Stimulated activated CD4-positive, alpha-beta T cell treated with anti-CD3 and anti-CD28 coated beads, Interleukin-12 subunit alpha, Interleukin-12 subunit beta, amount 100 ng/mL, for 24 hours (primary cell): ENCODE measurements around the gene MARK2.
"Not testable (repeated sequence)": the region's sequence is repeated elsewhere in the genome, so short reads cannot be mapped to it uniquely, and the experiment has no call there.

Experiments
- DNase-seq, 2 experiments: peaks; one replicate each; pipeline ENCODE4 v3.0.0-alpha.2; 2020; ENCODE audit warnings: low read depth in 2 of 2

The MARK2 gene

DNA sequence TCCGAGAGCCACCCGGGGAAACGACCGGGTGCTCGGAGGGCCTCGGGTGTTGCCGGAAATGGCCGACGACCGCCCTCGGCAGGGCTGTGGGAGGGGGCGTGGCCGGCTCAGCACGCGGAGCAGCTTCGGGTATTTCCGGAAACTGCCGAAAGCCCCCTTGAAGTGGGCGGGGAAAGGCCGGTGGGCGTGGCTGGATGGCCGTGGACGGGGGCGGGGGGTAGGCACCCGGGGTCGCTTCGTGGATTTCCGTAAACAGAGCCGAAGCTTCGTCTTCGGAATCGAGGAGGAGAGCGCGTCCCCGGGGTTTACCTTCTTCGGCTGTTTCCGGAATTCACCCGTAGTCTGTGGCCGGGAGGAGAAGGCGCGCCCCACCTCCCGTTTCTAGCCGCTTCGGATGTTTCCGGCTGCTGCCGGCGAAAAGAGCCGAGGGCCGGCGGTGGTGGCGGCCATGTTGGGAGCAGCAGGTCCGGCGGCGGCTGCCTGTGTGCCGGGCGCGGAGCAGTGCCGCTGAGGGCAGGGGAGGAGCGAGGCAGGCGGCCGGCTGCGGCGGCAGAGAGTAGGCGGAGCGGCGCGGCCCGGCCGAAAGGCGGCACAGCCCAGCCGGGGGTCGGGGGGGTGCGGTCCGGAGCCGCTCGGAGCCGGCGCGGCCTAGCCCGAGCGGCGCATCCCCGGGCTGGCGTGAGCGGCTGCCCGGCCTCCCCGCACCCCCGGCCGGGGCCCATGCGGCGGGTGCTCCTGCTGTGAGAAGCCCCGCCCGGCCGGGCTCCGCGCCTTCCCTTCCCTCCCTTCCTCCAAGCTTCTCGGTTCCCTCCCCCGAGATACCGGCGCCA, at the start of gene MARK2:
TSS of gene MARK2 (plus strand) at position 433 of the 830 bp plus-strand sequence. CDS start at position 830, 397 bp downstream.
- peak; percentile 99 for DNase-seq

DNA sequence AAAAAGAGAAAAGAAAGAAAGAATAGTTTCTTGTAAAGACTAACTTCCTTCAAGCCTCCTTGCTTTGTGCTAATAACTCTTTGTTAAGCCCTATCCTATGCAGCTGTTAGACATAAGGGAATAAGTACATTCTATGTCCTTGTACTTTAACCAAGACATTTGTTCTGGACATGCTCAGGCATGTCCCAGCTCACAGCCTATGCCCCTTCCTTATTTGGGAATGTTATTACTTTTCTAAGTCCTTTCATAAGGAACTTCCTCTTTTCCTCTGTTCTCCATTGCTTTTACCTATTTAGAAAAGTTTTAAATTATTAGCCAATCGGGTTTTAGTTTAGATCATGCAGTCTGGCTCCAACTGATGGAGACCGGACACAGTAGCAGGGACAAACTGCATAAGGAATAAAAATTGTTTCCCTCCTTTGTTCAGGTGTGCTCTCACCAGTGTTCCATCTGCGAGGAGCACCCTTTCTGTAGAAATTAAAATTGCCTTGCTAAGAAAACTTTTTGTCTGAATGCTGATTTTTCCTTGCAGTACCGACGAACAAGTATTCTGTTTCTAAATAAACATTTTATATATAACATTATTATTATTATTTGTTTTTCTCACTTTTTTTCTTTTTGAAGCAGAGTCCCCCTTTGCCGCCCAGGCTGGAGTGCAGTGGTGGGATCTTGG, 47.3 kb upstream of the MARK2 start:
- no peak for DNase-seq

DNA sequence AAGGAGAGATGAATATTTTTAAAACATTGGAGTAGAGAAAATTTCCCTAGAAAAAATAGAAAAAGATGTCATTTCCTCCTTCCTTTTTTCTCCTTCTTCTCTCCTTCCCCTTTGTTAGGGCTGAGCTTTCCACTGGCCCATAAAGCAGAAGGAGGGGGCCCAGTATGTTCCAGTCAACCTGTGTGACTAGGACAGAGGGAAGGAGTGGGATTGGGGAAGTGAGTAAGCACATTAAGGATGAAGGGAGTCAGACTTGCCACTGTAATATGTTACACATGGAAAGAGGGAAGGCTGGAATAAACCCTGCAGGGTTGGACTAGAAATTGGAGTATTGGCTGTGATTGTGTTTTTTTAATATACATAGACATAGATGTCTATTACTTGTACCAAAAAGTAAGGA, 45.7 kb upstream of the MARK2 start:
- no peak for DNase-seq

DNA sequence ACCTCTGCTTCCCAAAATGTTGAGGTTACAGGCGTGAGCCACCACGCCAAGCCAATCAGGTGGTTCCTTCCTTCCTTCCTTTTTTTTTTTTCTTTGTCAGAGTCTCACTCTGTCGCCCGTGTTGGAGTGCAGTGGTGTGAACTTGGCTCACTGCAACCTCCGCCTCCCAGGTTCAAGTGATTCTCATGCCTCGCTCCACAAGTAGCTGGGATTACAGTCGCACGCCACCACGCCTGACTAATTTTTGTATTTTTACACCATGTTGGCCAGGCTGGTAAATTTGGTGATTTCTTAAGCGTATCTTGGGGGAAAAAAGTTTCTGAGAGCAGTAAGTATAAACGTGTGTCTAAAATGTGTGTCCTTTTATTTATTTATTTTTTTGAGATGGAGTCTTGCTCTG, 43.8 kb upstream of the MARK2 start:
- DNase-seq, result no peak

DNA sequence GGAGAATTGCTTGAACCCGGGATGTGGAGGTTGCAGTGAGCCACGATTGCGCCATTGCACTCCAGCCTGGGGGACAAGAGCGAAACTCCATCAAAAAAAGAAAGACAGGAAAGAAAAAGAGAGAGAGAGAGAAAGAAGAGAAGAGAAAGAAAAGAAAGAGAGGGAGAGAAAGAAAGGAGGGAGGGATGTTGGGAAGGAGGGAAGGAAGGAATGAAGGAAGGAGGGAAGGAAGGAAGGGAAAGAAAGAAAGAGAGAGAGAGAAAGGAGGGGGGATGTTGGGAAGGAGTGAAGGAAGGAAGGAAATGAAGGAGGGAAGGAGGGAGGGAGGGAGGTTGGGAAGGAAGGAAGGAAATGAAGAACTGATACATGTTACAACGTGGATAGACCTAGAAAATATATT, 38.0 kb upstream of the MARK2 start:
- DNase-seq, result no peak

DNA sequence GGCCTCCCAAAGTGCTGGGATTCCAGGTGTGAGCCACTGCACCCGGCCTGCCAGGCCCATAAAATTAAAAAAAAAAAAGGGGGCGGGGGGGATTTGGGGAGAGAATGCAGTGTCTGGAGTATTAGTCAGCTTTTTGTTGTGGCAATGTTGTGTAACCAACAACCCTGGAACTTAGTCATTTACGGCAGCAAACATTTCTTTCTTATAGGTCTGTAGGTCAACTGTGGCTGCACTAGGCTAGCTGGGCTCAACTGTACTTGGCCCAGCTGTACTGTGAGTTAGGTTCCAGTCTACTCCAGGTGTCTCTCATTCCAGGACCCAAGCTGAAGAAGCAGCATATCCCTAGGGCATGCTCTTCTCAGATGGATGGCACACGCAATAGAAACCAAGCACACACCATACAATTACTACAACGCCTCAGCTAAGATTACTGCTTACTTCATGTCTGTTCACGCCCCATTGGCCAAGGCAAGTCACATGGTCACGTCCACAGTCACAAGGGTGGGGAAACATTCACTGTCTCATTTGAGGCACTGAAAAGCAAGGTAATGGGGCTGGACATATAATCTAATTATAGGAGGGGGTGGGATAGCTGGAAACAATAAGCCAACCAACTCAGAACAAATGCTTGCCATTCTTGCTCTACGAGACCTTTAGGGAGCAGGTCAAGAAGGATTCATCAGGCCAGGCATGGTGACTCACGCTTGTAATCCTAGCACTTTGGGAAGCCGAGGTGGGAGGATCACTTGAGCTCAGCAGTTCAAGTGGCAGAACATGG, 36.1 kb upstream of the MARK2 start:
- DNase-seq, result no peak

DNA sequence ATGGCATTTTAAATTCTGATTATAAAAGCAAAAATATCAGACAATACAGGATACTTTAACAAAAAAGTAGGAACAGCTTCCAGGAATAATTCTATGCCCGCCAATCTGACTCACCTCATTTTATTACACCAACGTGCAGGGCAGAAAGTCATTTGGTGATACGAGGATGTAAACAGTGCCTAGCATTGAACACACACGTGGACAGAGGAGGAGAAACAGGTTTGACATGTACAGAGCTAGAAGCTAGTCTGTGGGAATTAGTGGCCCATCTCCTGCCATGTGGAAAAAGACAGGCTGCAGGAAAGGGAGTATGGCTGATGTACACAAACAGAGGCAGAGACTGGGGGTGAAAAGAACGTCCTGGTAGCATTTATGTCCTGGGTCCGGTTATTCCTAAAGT, 34.7 kb upstream of the MARK2 start:
- no peak for DNase-seq

DNA sequence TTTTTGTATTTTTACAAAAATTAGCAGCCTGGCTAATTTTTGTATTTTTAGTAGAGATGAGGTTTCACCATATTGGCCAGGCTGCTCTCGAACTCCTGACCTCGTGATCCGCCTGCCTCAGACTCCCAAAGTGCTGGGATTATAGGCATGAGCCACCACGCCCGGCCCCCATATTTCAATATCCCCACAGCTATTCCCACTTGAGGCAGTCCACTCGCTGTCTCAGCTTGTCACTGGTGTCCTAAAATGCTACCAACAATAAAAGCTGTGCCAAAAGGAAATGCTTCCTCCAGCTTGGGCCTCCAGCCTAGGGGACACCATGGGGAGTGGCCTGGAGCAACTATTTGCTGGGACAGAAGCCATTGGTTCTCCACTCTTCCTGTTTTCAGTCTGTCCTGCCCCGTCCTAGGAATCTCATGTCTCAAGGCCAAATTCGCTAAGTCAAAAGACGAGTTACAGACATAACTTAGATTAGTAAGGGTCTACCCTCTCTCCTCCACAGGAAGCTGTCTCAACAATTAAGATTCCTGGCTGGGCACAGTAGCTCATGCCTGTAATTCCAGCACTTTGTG, 33.0 kb upstream of the MARK2 start:
- no peak for DNase-seq

DNA sequence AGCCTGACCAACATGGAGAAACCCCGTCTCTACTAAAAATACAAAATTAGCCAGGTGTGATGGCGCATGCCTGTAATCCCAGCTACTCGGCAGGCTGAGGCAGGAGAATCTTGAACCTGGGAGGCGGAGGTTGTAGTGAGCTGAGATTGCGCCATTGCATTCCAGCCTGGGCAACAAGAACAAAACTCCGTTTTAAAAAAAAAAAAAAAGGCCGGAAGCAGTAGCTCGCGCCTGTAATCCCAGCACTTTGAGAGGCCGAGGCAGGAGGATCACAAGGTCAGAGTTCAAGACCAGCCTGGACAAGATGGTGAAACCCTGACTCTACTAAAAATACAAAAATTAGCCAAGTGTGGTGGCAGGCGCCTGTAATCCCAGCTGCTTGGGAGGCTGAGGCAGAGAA, 28.5 kb upstream of the MARK2 start:
- DNase-seq, result not testable (repeated sequence)

DNA sequence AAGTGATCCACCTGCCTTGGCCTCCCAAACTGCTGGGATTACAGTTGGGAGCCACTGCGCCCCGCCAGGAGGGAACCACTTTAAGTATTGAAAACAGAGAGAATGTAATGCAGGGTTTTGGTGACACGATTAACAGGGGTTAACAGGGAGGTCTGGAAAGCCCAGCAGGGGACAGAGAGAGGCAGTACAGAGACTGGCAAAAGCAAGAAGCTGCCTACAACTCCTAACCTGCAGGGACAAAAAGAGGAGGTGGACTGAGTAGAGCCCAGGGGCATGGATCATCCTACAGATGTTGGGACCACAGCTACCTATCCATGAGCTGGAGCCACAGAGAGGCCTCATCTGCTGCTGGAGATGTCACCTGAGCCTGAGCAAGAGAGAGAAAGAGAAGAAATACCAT, 27.4 kb upstream of the MARK2 start:
- no peak for DNase-seq

DNA sequence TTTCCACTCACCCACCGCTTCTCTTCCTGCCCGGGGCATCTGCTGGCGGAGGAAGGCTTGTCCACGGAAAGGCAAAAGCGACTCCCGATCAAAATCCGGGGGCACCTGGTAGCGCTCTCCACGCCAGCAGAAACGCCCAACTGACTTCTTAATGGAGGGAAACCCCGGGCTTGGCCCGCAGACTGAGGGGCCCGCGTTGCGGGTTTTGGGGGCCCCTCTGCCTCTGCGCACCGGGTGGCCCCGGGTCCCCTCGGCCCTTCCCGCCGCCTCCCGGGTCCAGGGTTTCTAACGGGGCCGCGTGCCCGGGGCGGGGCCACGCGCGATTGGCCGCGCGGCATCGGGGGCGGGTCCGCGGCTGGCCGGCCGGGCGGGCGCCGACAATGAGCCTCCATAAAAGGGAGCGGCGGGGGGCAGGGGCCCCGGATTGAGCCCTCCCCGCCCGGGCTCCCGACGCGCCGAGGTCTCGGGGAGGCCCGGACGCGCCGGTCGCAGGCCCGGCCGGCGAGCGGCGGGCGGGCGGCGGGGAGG, 25.8 kb upstream of the MARK2 start, which contains the start of gene SPINDOC:
TSS of gene SPINDOC (plus strand) at position 422 of the 528 bp plus-strand sequence. CDS start 231 bp downstream, outside the sequence.
- peak; percentile 42 to 69 for DNase-seq

DNA sequence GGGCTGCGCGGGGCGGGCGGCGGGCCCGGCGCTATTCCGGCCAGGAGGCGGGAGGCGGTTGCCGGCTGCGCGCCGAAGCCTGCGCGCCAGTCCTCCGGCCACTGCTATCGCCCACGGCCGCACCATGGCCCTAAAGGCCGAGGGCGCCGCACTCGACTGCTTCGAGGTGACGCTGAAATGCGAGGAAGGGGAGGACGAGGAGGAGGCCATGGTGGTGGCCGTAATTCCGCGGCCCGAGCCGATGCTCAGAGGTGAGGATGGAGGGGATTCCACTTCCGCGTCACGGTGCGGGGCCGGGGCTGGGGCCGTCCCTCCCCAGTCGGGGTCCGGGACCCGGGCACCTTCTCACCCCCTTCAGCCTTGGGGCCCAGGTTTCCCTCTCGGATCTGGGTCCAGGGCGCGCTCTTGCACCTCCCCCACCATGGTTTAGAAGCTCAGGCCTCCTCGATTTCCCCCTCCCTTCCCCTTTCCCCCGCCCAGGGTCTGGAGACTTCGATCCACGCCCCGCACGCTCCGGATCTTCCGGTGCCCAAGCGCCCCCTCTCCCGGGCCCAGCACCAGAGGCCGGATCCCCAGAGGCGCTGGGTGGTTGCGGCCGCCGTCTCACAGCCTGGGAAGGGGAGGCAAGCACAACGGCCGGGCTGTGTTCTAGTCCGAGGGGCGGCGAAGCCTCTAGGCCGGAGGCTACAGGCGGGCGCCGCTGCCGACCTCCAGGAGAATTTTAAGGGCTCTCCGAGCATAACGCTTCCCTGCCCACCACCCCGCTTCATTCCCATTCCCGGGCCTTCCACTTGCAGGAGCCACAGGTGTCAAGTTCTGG, 25.1 kb upstream of the MARK2 start:
- DNase-seq, result peak in 1 of 2 experiments; percentile 49

DNA sequence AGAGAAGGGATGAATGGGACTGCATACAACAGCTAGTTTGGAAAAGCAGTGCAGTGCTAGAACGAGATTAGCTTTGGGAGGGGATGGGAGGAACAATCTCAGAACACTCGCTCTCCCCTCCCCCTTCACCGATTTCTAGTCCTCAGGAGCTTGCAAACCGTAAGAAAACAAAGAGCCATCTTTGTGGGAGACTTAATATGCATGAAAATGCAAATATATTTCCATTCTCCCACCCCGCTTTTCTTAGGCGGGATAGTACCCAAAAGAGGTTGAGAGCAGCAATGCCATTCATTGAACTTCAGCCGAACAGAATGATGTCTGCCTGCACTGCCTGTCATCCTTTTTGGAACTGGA, 24.6 kb upstream of the MARK2 start:
- DNase-seq, result no peak

DNA sequence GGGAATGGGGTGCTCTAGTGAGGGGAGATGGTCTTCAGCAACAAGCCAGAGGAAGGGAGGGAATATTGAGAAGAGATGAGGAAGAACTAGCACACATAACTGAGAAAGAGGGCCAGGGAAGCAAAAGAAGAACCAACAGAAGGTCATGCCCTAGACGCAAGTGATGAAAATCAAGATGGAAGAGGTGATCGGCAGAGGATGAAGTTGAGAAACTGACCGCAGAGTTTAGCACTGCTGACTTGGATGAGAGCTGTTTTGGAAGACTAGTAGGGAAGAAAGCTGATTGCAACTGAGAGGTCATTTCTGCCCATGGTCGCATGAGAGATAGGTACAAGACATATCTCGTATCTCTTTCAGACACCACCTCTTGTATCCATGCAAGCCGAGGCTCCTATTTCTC, 22.7 kb upstream of the MARK2 start:
- no peak for DNase-seq

DNA sequence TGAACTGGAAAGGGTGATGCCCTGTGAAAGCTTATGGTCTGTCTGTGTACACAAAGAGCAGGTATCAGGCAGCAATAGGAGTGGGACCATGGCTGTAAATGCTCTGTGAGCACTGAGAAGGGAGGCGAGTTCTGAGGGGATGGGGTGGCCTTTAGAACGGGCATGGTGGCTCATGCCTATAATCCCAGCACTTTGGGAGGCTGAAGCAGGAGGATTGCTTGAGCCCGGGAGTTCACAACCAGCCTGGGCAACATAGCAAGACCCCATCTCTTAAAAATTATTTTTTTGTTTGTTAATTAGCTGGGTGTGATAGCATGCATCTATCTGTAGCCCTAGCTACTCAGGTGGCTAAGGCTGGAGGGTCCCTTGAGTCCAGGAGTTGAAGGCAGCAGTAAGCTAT, 22.2 kb upstream of the MARK2 start:
- no peak for DNase-seq

DNA sequence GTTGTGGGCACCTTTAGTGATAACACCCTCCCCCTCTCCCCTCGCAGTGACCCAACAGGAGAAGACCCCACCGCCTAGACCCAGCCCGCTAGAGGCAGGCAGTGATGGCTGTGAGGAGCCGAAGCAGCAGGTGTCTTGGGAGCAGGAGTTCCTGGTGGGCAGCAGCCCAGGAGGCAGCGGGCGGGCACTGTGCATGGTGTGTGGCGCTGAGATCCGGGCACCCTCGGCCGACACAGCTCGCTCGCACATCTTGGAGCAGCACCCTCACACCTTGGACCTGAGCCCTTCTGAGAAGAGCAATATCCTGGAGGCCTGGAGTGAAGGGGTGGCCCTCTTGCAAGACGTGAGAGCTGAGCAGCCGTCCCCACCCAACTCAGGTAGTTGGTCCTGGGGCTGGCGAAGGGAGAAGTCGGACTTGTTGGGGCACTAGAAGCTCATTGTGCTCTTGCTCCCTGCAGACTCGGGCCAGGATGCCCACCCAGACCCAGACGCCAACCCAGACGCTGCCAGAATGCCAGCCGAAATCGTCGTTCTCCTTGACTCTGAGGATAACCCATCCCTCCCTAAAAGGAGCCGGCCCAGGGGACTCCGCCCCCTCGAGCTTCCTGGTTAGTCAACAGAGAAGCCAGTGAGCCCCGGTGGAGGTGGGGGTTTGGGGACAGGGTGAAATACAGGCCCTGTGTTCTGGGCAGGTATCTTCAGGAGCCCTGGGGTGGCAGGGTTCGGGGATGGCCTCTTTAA, 21.0 kb upstream of the MARK2 start:
- no peak for DNase-seq

DNA sequence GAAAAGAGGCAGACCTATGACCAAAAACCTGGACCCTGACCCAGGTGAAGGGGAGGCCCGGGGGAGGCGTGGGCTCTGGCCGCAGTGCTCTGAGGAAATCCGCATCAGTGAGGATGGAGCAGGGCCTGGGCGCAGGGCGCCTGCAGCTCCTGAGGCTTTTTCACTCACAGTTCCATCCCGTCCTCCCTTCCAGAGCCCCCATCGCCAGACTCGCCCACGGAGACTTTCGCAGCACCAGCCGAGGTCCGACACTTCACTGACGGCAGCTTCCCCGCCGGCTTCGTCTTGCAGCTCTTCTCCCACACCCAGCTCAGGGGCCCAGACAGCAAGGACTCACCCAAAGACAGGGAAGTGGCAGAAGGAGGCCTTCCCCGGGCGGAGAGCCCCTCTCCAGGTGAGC, 20.3 kb upstream of the MARK2 start:
- DNase-seq, result no peak

DNA sequence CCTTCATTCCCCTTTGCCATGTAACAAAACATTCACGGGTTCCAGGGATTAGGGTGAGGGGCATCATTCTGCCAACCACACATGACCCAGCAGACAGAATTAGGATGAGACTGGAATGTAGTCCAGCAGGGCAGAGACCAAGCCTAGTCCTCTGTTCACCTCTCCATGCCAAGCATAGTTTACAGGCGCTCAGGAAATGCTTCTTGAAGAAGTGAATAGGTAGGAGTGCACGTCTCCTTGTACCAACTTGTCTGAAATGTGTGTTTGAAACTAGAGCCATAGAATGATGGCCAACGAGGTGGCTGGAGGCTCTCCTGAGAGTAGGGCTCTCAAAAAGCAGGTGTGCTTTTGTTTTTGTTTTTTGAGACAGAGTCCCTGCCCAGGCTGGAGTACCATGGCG, 17.5 kb upstream of the MARK2 start:
- DNase-seq, result no peak

DNA sequence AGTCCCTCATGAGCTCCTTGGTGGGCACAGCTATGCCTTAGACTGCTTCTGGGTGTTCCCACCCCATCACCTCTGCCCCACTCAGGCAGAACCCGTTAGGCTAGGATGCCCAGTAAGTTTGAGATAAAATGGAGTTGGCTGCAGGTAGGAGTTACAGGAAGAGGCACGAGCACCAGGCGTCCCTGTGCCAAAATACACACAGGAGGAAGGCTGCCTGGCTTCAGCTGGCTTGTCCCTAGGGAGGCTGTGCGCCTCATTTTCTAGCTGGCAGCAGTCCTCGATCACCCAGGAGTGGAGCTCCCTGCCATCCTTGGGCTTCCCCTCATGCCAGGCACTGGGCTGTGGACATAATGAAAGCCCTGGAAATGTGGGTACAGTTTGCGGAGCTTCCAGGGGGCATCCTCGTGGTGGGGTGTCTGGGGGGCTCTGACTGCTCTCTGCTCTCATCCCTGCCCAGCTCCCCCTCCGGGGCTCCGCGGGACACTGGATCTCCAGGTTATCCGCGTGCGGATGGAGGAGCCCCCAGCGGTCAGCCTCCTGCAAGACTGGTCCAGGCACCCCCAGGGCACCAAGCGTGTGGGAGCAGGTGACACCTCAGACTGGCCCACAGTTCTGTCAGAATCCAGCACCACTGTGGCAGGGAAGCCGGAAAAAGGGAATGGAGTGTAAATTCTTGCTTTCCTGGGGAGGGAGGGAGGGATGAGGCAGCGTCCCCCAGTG, 12.3 kb upstream of the MARK2 start:
- DNase-seq, result no peak
